Tibial artery (tissue), 4 donors: Measurements from ENCODE around the gene RIPOR3.
"Not testable (repeated sequence)": the region's sequence is repeated elsewhere in the genome, so short reads cannot be mapped to it uniquely, and the experiment has no call there.

Experiments
- DNase-seq, 2 donors: peaks; one replicate each; pipeline ENCODE4 v3.0.0-alpha.2; 2019
- H3K27ac ChIP-seq, 2 donors: fragments of 200-600 bp; sonication (generic) in 1 of 2; 1 replicate in 1 of 2; 2 replicates in 1 of 2; pipeline ENCODE4 v1.5.1; 2018 to 2019; ENCODE audit warnings: mild to moderate bottlenecking in 1 of 2
- H3K27me3 ChIP-seq, 2 donors: fragments of 200-600 bp; sonication (generic) in 1 of 2; one replicate each; pipeline versions ENCODE4 v1.5.1 to v1.6.0; 2016 to 2019
- H3K36me3 ChIP-seq, 3 donors: fragments of 200-600 bp; sonication (generic) in 2 of 3; one replicate each; pipeline ENCODE4 v1.5.1; 2016 to 2019; ENCODE audit warnings: mild to moderate bottlenecking in 2 of 3
- H3K4me1 ChIP-seq, 4 donors: fragments of 200-600 bp; sonication (generic) in 2 of 4; 1 replicate in 3 of 4; 2 replicates in 1 of 4; pipeline ENCODE4 v1.5.1; 2016 to 2019
- H3K4me3 ChIP-seq, 2 donors: fragments of 200-600 bp; sonication (generic) in 1 of 2; 1 replicate in 1 of 2; 2 replicates in 1 of 2; pipeline ENCODE4 v1.5.1; 2018 to 2019; ENCODE audit warnings: mild to moderate bottlenecking in 2 of 2
- H3K9me3 ChIP-seq, 3 donors: fragments of 200-600 bp; sonication (generic) in 1 of 3; one replicate each; pipeline ENCODE4 v1.5.1; 2016 to 2019
- CTCF ChIP-seq, 2 experiments: fragments of 200-600 bp in 1 of 2; fragments of 450-650 bp in 1 of 2; IDR thresholded peaks; one replicate each; pipeline ENCODE4 v1.5.1; 2017 to 2019; ENCODE audit warnings: antibody characterized with exemption in 2 of 2, mild to moderate bottlenecking in 1 of 2, moderate library complexity in 1 of 2
- intact Hi-C: fragments of 100-400 bp; cut with DNase I; formaldehyde crosslinking; loops from one replicate; pipeline ENCODE4 v1.15.0; 2023; ENCODE audit warnings: low total_unique reads

Gene RIPOR3

GRCh38 chr20:50543326-50543725 is 148.0 kb downstream of the RIPOR3 start:
- no peak for DNase-seq
- Histone ChIP-seq H3K27me3 (no peaks in the 10 kb centered on the region), H3K27ac (no peak overlapping the region), H3K4me1 (peaks cover 0 to 71% (median 27%) of the 10 kb centered on the region in 4 donors), H3K36me3 (peaks cover 0 to 4% (median 0%) of the 10 kb centered on the region in 3 donors), H3K4me3 (no peak overlapping the region), H3K9me3 (no peaks in the 10 kb centered on the region)
- no peak for TF ChIP-seq CTCF (IDR thresholded peaks at IDR 0.05)
- intact Hi-C loops = no loop called here

GRCh38 chr20:50541606-50542041 is 149.7 kb downstream of the RIPOR3 start:
- Histone ChIP-seq H3K4me1 (peaks cover 0 to 75% (median 26%) of the 10 kb centered on the region in 4 donors), H3K4me3 (no peak overlapping the region), H3K9me3 (no peaks in the 10 kb centered on the region), H3K27ac (peak overlapping the region; percentile 18 to 60), H3K27me3 (no peaks in the 10 kb centered on the region), H3K36me3 (no peaks in the 10 kb centered on the region)
- TF ChIP-seq CTCF (IDR thresholded peaks at IDR 0.05) = no peak
- intact Hi-C loops = no loop called here
- no peak for DNase-seq

DNA sequence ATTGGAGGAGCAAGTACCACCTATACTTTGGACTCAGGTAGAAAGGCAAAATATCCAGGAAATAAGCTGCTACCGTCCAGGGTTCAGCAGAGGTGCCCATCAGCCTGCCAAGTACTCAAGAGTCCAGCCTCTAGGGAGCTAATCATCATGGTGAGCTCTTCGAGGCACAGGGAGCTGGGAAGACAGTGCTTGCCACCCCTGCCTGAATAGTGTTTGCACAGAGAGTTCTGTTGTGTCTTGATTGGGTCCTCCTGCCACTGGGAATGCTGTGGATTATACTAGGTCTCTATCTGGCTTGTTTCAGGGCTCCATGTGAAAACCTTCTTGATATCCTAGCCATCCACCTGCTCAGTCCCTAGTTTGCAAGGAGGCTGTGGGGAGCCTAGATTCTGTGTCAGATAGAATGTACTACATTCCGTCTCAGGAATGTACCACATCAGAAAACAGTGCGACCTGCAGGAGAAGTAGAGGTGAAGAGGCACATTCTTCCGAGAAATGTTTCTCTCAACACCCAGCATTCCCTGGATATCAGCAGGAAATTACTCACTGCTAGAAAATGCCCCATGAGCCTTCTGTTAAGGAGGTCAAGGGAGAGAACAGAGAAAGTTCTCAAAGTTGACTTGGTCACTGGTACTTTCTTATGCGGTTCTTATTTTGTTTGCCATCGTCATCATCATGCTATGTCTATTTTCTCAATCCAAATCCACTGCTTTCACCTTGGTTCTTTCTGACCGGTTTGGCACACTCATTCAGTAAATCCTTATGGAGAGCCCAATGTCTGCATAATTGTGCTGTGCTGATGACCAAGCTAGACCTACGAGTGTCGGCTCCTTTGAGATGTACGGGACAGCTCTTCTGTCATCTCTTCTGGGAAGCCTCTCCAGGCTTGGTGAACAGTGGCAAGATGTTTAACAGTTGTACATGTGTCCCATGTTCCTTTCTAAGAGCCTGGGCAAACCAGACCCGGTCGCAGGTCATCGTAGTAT is 150.4 kb downstream of the RIPOR3 start:
- TF ChIP-seq CTCF (IDR thresholded peaks at IDR 0.05) = no peak
- Histone ChIP-seq H3K9me3 (no peaks in the 10 kb centered on the region), H3K4me1 (peaks cover 0 to 71% (median 25%) of the 10 kb centered on the region in 4 donors), H3K27me3 (no peaks in the 10 kb centered on the region), H3K27ac (peak overlapping the region; percentile 18 to 60), H3K4me3 (no peak overlapping the region), H3K36me3 (no peaks in the 10 kb centered on the region)
- intact Hi-C loops = no loop called here
- DNase-seq = no peak

DNA sequence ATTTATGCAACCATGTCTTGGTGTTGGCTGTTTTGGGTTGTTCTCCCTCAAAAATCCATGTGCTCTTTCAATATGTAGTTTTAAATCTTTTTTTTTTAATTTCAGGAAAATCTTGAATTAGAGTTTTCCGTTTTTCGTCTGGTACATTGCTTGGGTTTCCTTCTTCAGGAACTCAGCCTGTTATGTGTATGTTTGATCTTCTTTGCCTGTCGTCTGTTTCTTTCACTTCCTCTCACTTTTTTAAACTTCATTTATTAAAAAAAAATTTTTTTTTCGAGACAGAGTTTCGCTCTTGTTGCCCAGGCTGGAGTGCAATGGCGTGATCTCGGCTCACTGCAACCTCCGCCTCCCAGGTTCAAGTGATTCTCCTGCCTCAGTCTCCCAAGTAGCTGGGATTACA is 151.5 kb downstream of the RIPOR3 start:
- H3K4me3 ChIP-seq, H3K9me3 ChIP-seq, intact Hi-C loops, H3K27me3 ChIP-seq, DNase-seq, H3K27ac ChIP-seq, H3K36me3 ChIP-seq: not testable (repeated sequence)
- H3K4me1 ChIP-seq = peaks cover 0 to 76% (median 29%) of the 10 kb centered on the region in 4 donors

- TF ChIP-seq CTCF (IDR thresholded peaks at IDR 0.05) = no peak
- DNase-seq = no peak
- Histone ChIP-seq H3K9me3 (no peaks in the 10 kb centered on the region), H3K27ac (no peak overlapping the region), H3K27me3 (no peaks in the 10 kb centered on the region), H3K4me3 (no peak overlapping the region), H3K36me3 (no peaks in the 10 kb centered on the region), H3K4me1 (peaks cover 0 to 71% (median 32%) of the 10 kb centered on the region in 4 donors)
- intact Hi-C loops = no loop called here
Measured at GRCh38 chr20:50538276-50538675, 153.1 kb downstream of the RIPOR3 start.

DNA sequence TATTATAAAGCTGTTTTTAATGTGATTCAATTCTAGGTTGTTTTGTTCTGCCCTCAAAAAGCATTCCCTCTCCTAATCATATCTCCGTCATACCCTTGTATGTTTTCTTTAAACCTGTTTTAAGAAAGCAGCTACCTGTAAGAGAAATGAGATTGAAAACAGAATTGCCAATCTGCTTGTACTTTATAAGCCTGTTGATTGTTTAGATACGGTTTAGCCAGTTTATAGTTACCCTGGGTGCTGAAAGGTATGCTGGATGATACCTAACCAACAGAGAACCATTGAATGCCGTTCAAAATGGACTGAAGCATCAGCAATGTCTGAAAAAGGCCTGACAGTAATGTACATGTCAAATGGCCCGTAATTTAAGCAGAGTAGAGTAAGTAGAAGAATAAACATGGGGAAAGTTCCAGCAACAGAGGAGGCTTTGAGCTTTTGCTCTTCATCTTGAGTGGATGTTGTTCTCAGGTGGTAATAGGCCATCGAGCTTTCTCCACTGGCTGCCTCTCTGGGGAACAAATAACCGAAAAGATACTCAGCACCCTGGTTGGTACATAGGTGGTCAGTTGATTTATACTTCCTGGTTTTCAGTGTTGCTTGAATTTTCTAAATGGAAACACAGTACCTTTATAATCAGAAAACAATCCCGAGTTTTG is 153.7 kb downstream of the RIPOR3 start:
- H3K27ac ChIP-seq = no peak overlapping the region
- DNase-seq = no peak
- peaks cover 0 to 65% (median 31%) of the 10 kb centered on the region in 4 donors for H3K4me1 ChIP-seq
- TF ChIP-seq CTCF (IDR thresholded peaks at IDR 0.05) = no peak
- no peaks in the 10 kb centered on the region for H3K27me3 ChIP-seq
- H3K36me3 ChIP-seq = no peaks in the 10 kb centered on the region
- no peaks in the 10 kb centered on the region for H3K9me3 ChIP-seq
- no peak overlapping the region for H3K4me3 ChIP-seq
- intact Hi-C loops = no loop called here
